Glutamatergic neuron (in vitro differentiated cells): Measurements from ENCODE around the gene NCOA4. TPM values are rescaled to one million over a fixed set of nuclear protein-coding genes. Genes with fewer than 3 reads are reported as not detected.
"Not testable (repeated sequence)": the region's sequence is repeated elsewhere in the genome, so short reads cannot be mapped to it uniquely, and the experiment has no call there.

Experiments
- DNase-seq: peaks from one replicate; pipeline ENCODE4 v3.0.0; 2022
- H3K27ac Mint-ChIP-seq: one replicate; pipeline ENCODE4 v1.8.0; 2020; ENCODE audit warnings: mild to moderate bottlenecking, mixed read lengths, inconsistent platforms; ENCODE audit not compliant: unreplicated experiment
- H3K27me3 Mint-ChIP-seq: one replicate; pipeline ENCODE4 v1.8.0; 2020; ENCODE audit warnings: mild to moderate bottlenecking, moderate library complexity, mixed read lengths, inconsistent platforms; ENCODE audit not compliant: unreplicated experiment
- H3K36me3 Mint-ChIP-seq: one replicate; pipeline ENCODE4 v1.8.0; 2020; ENCODE audit warnings: mild to moderate bottlenecking, mixed read lengths, inconsistent platforms; ENCODE audit not compliant: unreplicated experiment
- H3K4me1 Mint-ChIP-seq: one replicate; pipeline ENCODE4 v1.8.0; 2020; ENCODE audit warnings: mild to moderate bottlenecking, low read depth, mixed read lengths, inconsistent platforms; ENCODE audit not compliant: unreplicated experiment
- H3K4me3 Mint-ChIP-seq: one replicate; pipeline ENCODE4 v1.8.0; 2020; ENCODE audit warnings: mild to moderate bottlenecking, mixed read lengths, inconsistent platforms; ENCODE audit not compliant: unreplicated experiment
- H3K9me3 Mint-ChIP-seq: one replicate; pipeline ENCODE4 v1.8.0; 2020; ENCODE audit warnings: mild to moderate bottlenecking, moderate library complexity, mixed read lengths, inconsistent platforms; ENCODE audit not compliant: unreplicated experiment
- CTCF ChIP-seq: fragments of 200-600 bp; sonication (generic); IDR thresholded peaks from one replicate; pipeline ENCODE4 v1.5.0; 2021; ENCODE audit not compliant: partially characterized antibody, unreplicated experiment
- total RNA-seq: library from RNA; stranded (reverse); fragmentation: NEBNext Ultra II Directional; extraction: Animal tissue kit (Norgen Biotek cat#: 25700); gene quantifications from one replicate; pipeline ENCODE4 v1.2.1, GENCODE V29; 2021; ENCODE audit not compliant: unreplicated experiment

The NCOA4 gene
- total RNA-seq, 1 donor from 2014 or later: 90.5 TPM

GRCh38 chr10:46068905-46069304, 38.5 kb upstream of the NCOA4 start:
- Mint-ChIP-seq H3K27ac (no peak overlapping the region), H3K4me1 (no peaks in the 10 kb centered on the region), H3K36me3 (no peaks in the 10 kb centered on the region), H3K27me3 (no peaks in the 10 kb centered on the region), H3K4me3 (no peak overlapping the region), H3K9me3 (peaks cover 1% of the 10 kb centered on the region)
- DNase-seq: no peak
- no peak for TF ChIP-seq CTCF

- Mint-ChIP-seq H3K27me3 (no peaks in the 10 kb centered on the region), H3K36me3 (no peaks in the 10 kb centered on the region), H3K4me1 (no peaks in the 10 kb centered on the region), H3K4me3 (no peak overlapping the region), H3K9me3 (peaks cover 1% of the 10 kb centered on the region), H3K27ac (no peak overlapping the region)
- no peak for TF ChIP-seq CTCF
- no peak for DNase-seq
These were observed 37.7 kb upstream of the NCOA4 start for GRCh38 chr10:46068117-46068516.

GRCh38 chr10:46064269-46064817, 33.9 kb upstream of the NCOA4 start:
- no peak overlapping the region for H3K4me3 Mint-ChIP-seq
- no peak for TF ChIP-seq CTCF
- H3K36me3 Mint-ChIP-seq: no peaks in the 10 kb centered on the region
- no peaks in the 10 kb centered on the region for H3K27me3 Mint-ChIP-seq
- no peak for DNase-seq
- peaks cover 1% of the 10 kb centered on the region for H3K9me3 Mint-ChIP-seq
- H3K4me1 Mint-ChIP-seq: no peaks in the 10 kb centered on the region
- no peak overlapping the region for H3K27ac Mint-ChIP-seq

DNA sequence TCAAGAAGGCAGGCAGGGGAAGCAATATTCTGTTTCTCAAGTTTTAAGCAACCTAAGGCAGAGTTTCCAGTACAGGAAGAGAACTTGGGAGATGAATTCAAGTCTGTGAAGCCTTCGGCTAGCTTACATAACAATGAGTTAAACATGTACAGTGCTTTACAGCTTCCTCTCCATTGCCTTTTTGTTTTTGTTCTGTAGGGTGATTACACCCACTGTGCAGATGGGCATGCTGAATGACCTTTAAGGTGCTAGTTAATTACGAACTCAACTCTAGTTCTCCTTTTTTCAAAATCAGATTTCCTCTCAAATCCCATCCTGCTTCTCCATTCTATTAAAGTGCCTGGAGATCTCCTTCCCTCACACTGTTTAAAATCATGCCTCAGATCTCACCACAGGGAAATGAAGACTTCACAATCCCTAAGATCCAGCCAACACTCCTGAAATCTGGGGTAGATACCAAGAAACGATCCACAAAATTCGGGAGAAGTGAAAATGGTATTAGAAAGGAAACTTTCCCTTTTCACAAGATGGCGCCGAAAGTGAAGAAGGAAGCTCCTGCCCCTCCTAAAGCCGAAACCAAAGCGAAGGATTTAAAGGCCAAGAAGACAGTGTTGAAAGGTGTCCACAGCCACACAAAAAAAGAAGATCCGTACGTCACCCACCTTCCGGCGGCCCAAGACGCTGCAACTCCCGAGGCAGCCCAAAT, 32.5 kb upstream of the NCOA4 start:
- Mint-ChIP-seq H3K36me3 (no peaks in the 10 kb centered on the region), H3K27me3 (no peaks in the 10 kb centered on the region), H3K9me3 (peaks cover 1% of the 10 kb centered on the region), H3K4me3 (no peak overlapping the region), H3K27ac (no peak overlapping the region), H3K4me1 (no peaks in the 10 kb centered on the region)
- DNase-seq: no peak
- TF ChIP-seq CTCF: no peak

DNA sequence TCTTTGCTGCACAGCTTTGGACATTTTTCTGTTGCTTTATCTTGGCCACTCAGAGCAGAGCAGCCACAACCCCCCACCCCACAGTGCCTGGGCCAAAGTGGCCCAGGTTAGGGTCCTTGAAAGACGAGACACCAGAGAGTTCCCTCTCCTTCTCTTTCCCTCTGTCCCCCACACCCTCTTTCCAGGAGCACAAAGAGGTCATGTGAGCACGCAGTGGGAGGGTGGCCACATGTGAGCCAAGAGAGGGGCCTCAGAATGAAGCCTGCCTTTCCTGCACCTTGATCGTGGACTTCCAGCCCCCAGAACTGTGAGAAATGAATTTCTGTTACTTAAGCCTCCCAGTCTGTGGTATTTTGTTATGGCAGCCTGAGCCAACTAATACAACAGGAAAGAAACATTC, 30.3 kb upstream of the NCOA4 start:
- Mint-ChIP-seq H3K9me3 (no peaks in the 10 kb centered on the region), H3K4me1 (no peaks in the 10 kb centered on the region), H3K27me3 (no peaks in the 10 kb centered on the region), H3K36me3 (no peaks in the 10 kb centered on the region), H3K4me3 (no peak overlapping the region), H3K27ac (no peak overlapping the region)
- DNase-seq: no peak
- no peak for TF ChIP-seq CTCF

- H3K4me3 Mint-ChIP-seq, H3K27me3 Mint-ChIP-seq, DNase-seq, H3K27ac Mint-ChIP-seq, H3K36me3 Mint-ChIP-seq, H3K4me1 Mint-ChIP-seq, H3K9me3 Mint-ChIP-seq: not testable (repeated sequence)
These were observed 27.5 kb upstream of the NCOA4 start for GRCh38 chr10:46057927-46058326.
